ENCODE measurements around the gene BCAS3.

The BCAS3 gene

GRCh38 chr17:61385577-61386236, 708.1 kb downstream of the BCAS3 start:
- no peak for TF ChIP-seq CTCF (IDR thresholded peaks at IDR 0.05; ENCODE audit: low read depth, low read length, missing control alignments)
- no peak for DNase-seq (ENCODE audit: low read depth)
- no peak overlapping the region for H3K4me3 ChIP-seq (ENCODE audit: low read depth, low read length)
- in situ Hi-C loops (cut with HindIII; ENCODE audit: low sequenced_read_pairs): no loop called here

- TF ChIP-seq CTCF (IDR thresholded peaks at IDR 0.05; ENCODE audit: low read depth, low read length, missing control alignments): no peak
- H3K4me3 ChIP-seq (ENCODE audit: low read depth, low read length): no peak overlapping the region
- DNase-seq (ENCODE audit: low read depth): no peak
- in situ Hi-C loops (cut with HindIII; ENCODE audit: low sequenced_read_pairs): no loop called here
Observed at GRCh38 chr17:61386251-61386650, 708.6 kb downstream of the BCAS3 start.

GRCh38 chr17:61387011-61387410, 709.4 kb downstream of the BCAS3 start:
- no peak for DNase-seq (ENCODE audit: low read depth)
- no peak for TF ChIP-seq CTCF (IDR thresholded peaks at IDR 0.05; ENCODE audit: low read depth, low read length, missing control alignments)
- H3K4me3 ChIP-seq (ENCODE audit: low read depth, low read length): no peak overlapping the region
- in situ Hi-C loops (cut with HindIII; ENCODE audit: low sequenced_read_pairs): no loop called here

- no peak overlapping the region for H3K4me3 ChIP-seq (ENCODE audit: low read depth, low read length)
- in situ Hi-C loops (cut with HindIII; ENCODE audit: low sequenced_read_pairs): no loop called here
- DNase-seq (ENCODE audit: low read depth): no peak
- no peak for TF ChIP-seq CTCF (IDR thresholded peaks at IDR 0.05; ENCODE audit: low read depth, low read length, missing control alignments)
Observed at GRCh38 chr17:61387511-61388305, 710.1 kb downstream of the BCAS3 start.

- in situ Hi-C loops (cut with HindIII; ENCODE audit: low sequenced_read_pairs): no loop called here
Observed at GRCh38 chr17:61388561-61389356, 711.1 kb downstream of the BCAS3 start.

More at GRCh38 chr17:61388561-61389356, 711.1 kb downstream of the BCAS3 start:
- no peak for TF ChIP-seq CTCF (IDR thresholded peaks at IDR 0.05; ENCODE audit: low read depth, low read length, missing control alignments)
- DNase-seq (ENCODE audit: low read depth): no peak
- H3K4me3 ChIP-seq (ENCODE audit: low read depth, low read length): no peak overlapping the region

Data from astrocyte of the cerebellum (primary cell).